ENCODE results near the gene BANP.
"Not testable (repeated sequence)": the region's sequence is repeated elsewhere in the genome, so short reads cannot be mapped to it uniquely, and the experiment has no call there.

BANP gene

DNA sequence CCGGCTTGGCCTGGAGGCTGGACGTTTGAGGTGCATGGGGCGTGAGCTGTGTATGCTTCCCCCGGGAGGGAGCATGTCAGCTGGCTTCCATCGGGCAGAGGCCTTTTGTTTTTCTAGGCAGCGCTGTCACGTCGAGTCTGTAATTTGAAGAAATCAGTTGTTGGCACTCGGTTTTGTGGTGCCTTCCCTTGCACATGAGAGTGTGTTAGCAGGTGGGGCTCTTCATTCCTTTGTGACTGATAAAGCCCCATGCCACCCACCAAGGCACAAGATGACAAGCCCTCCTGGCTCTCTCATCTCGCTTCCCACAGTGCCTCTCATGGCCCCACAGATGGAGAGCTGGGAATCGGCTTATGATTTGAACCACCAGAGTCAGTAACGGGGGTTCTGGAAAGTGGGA, 72.1 kb downstream of the BANP start:
- TF ChIP-seq CTCF (IDR thresholded peaks at IDR 0.05; ENCODE audit: insufficient read depth, low read depth, low read length, missing control alignments) = no peak
- no peak overlapping the region for H3K4me3 ChIP-seq (ENCODE audit: low read length)

GRCh38 chr16:88023786-88024185, 72.6 kb downstream of the BANP start:
- DNase-seq (ENCODE audit: low read depth) = no peak
- TF ChIP-seq CTCF (IDR thresholded peaks at IDR 0.05; ENCODE audit: insufficient read depth, low read depth, low read length, missing control alignments) = no peak
- H3K4me3 ChIP-seq (ENCODE audit: low read length) = no peak overlapping the region

More for the DNA sequence above, 72.1 kb downstream of the BANP start:
- no peak for DNase-seq (ENCODE audit: low read depth)

GRCh38 chr16:88024491-88025085, 73.4 kb downstream of the BANP start:
- TF ChIP-seq CTCF (IDR thresholded peaks at IDR 0.05; ENCODE audit: insufficient read depth, low read depth, low read length, missing control alignments) = peak; percentile 49
- DNase-seq (ENCODE audit: low read depth) = peak; percentile 27
- not testable (repeated sequence) for H3K4me3 ChIP-seq (ENCODE audit: low read length)

DNA sequence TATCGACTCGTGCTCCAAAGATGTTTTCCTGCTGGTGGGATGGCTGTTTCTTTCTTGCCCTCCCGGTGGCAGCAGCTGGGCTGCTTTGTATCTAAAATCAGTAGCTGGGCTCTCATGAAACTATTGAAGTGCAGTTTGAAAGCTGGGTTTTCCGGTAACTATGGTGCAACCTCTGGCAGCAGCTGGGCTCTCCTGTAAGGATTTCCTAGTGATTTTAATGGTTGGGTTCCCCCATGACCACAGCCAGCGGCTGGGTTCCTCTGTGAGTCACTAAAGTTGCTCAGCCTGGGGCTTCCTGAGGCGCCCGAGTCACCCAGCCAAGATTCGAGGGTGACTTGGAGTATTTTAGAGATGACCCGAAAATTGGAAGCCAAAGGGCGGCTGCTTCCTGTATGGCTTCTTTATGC, 73.9 kb downstream of the BANP start:
- not testable (repeated sequence) for H3K4me3 ChIP-seq (ENCODE audit: low read length)
- DNase-seq (ENCODE audit: low read depth) = peak; percentile 38

DNA sequence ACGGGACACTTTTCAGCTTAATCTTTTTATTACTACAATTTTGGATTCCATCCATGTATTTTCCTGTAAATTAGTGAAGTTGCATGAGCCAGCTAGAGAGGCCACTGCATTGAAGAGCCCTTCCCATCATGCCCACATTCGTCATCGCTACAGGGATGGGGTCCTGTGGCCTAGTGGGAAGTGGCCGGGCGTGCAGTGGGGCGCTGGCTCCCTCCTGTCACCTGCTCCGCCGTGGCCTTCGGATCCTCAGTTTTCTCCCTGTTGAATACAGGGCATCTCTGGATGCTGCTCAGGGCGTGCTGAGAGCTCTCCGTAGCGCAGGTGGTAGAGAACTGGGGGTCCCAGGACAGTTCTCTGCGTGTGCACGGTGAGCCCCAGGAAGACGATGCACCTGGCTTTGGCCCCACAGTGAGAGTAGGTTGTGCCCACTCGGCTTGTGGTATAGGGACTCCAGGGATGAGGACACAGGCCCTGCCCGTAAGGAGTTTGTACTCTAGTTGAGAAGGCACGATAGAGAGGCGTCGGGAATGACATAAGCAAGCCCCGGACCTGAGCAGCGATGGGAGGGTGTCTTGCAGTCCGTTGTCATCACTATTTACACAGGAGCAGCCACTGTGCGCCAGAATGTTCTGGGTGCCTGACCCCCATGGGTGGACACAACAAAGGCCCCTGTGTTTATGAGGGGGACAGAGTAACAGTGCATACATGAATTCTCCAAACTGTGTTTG, 74.8 kb downstream of the BANP start:
- not testable (repeated sequence) for DNase-seq (ENCODE audit: low read depth); H3K4me3 ChIP-seq (ENCODE audit: low read length)

GRCh38 chr16:88026964-88027938, 76.0 kb downstream of the BANP start:
- no peak for TF ChIP-seq CTCF (IDR thresholded peaks at IDR 0.05; ENCODE audit: insufficient read depth, low read depth, low read length, missing control alignments)

GRCh38 chr16:88028177-88028930, 77.1 kb downstream of the BANP start:
- H3K4me3 ChIP-seq (ENCODE audit: low read length); DNase-seq (ENCODE audit: low read depth): not testable (repeated sequence)

More at GRCh38 chr16:88026964-88027938, 76.0 kb downstream of the BANP start:
- no peak overlapping the region for H3K4me3 ChIP-seq (ENCODE audit: low read length)
- DNase-seq (ENCODE audit: low read depth) = no peak

DNA sequence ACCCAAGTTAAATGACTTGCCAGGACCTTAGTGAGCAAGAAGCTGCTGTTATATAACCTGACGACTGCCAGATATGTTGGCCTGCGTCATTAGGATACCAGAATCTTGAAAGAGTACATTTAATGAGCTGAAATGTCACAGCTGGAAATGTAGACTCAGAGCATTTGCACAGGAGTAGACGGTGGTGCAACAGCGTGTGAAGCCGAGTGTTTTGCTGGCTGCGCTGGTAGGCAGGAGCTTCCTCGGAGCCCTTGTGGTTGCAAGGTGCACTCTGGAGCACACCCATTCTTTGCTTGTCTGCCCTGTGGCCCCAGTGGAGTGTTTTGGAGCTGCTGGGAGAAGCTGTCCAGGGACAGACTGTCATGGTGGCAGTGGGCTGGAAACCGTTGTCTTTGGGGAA, 79.3 kb downstream of the BANP start:
- H3K4me3 ChIP-seq (ENCODE audit: low read length) = no peak overlapping the region
- TF ChIP-seq CTCF (IDR thresholded peaks at IDR 0.05; ENCODE audit: insufficient read depth, low read depth, low read length, missing control alignments) = no peak

GRCh38 chr16:88030961-88031360, 79.7 kb downstream of the BANP start:
- not testable (repeated sequence) for H3K4me3 ChIP-seq (ENCODE audit: low read length); DNase-seq (ENCODE audit: low read depth)

More for the DNA sequence above, 79.3 kb downstream of the BANP start:
- DNase-seq (ENCODE audit: low read depth) = no peak

DNA sequence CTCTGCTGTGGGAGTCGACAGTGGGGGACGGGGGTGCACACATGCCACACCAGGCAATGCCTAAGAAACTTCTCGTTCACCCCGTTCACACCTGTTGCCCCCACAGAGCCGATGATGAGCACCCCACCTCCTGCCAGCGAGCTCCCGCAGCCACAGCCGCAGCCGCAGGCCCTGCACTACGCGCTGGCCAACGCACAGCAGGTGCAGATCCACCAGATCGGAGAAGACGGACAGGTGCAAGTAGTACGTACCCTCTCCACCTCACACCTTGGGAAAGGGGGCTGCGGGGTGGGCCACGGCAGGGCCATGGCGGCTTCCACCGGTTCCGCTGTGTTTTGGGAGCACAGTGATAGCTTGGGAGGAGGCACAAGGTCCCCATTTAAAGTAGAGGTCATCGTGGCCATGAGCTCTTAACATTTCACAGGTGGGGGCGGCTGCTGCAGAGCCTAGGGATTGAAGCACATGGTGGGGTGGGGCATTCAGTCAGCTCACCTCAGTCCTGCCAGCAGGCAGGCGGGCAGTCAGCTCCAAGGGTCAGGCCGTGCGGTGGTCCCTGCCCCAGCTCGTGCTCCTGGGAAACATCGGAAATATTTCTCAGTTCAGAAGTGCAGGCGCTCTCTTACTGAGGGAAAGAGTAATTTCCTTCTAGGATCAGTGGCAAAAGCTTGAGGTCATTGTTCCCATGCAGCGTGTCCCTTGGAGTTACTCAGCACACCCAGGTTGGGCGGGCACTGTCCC, 81.9 kb downstream of the BANP start:
- not testable (repeated sequence) for DNase-seq (ENCODE audit: low read depth); H3K4me3 ChIP-seq (ENCODE audit: low read length)
